Measurements from ENCODE around the gene PBRM1.

DNA sequence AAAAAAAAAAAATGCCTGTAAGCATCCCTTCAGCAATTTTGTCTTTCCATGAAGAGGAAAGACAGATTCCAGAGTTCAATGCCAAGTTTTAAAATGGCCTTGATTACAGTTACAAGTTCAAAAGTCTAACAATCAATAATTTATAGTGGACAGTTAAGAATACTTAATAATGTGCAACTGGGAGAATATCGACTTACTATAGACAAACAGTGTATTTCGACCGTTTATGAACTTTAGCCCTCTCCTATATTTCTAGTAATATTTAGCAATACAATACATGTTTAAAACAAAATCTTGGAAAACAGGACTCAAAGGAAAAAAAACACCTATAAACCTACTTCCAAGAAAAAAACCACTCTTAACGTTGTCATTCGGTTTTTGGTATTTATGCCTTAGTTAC is 1.5 kb downstream of the PBRM1 start:
- no peak for TF ChIP-seq EZH2 (IDR thresholded peaks at IDR 0.05)
- no peak for TF ChIP-seq SIN3A (IDR thresholded peaks at IDR 0.05; ENCODE audit: low read depth)

Measured in HCT116 (cell line).